HG03378 (cell line): ENCODE results near the gene AKR7A2.

Source experiments
- ATAC-seq: cut with Tn5 transposase; IDR thresholded peaks from one replicate; pipeline ENCODE4 v1.9.1; 2021; ENCODE audit warnings: mild to moderate bottlenecking, moderate library complexity; ENCODE audit not compliant: unreplicated experiment

Gene AKR7A2

DNA sequence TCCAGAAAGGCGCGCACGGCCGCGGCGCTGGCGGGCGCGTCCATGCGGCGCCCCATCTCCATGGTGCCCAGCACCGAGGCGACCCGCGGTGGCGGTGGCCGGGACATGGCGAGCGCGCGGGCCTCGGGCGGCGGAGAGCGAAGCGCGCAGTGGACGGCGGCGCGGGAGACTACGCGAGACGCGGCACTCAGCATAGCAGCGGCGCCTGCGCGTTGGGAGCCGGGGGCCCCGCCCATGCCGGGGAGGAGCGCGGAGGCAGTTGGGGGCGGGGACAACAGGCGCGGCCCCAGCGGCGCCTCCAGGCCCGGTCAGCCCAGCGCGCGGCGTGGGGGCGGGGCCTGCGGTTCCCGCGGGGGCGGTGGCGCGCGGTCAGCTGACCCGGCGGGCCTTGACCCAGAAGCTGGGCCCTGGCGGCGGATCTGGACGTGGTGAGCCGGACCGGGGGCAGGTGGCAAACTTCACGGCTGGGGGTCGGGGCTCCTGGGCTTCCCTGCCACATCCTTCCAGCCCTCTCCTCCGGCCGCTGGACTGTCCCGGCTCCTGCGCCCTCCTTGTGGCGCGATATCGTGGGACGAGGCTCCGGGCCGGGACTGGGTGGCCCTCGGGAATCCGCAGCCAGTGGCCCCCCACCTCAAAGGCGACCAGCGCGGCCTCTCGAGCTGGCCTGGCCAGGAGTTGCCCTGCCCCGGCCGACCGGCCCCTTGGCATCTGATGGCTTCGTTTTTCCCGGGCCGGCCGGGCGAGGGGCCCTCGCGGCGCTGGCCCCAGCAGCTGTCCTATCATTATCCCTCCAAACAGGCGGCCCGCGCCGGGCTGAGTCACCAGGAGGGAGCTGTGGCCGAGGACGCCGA, at the start of gene AKR7A2, which contains the start of gene SLC66A1:
Gene AKR7A2 (minus strand): TSS at position 214 of the 851 bp plus-strand sequence. CDS start 20 bp downstream, at position 194.
Gene SLC66A1 (plus strand): TSS at position 396 of the 851 bp plus-strand sequence. CDS start 5,352 bp downstream, outside the sequence.
- peak; percentile 38 for ATAC-seq

DNA sequence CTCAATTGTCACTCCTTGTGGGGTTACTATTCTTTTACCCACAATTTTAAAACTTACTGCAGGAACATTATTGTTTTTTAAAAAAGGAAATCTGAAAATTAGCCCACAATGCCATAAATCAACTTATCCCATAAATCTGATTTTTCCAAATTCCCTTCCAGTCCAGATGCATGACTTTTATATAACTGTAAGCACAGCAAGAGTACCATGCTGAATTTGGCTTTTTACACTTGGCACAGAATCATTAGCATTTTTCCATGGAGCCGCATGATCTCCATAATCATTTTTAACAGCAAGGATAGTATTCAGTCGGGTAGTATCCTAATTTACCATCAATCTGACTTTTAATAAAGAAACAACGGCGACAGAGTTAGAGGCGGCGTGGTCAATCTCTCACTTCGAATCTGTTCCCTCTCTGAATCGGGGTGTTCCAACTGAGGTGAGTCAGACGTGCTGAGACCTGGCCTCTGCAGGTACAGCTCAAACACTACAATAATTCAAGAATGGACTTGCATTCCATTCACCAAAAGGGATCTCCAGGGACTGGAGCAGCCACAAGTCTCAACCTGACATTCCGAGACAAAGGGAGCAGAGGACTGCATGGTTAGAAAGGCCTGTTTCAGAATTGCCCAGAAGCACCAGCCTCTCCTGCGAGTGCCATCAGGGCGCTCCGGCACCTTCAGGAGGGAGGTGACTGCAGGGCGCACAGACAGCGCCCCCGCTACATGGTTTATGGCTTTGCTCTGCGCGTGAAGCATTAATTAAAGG, 49.1 kb upstream of the AKR7A2 start:
- no peak for ATAC-seq

DNA sequence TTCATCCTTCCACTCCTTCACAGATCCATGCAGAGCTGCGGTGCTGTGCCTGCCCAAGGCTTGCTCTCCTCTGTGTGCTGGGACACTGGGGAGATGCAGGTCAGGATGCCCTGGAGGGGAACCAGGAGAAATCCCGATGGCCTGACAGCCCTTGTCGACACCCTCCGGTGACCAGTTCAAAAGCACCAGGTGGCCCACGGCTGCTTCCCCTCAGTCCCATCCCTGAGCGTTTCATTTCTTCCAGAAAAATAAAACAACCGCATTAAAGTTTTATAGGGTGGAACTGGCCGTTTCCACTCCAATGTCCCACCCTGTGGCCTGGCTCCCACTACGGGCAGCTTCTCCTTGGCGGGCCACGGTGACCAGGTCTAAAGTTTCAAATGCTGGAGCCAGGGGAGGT, 48.5 kb upstream of the AKR7A2 start:
- ATAC-seq, result no peak

DNA sequence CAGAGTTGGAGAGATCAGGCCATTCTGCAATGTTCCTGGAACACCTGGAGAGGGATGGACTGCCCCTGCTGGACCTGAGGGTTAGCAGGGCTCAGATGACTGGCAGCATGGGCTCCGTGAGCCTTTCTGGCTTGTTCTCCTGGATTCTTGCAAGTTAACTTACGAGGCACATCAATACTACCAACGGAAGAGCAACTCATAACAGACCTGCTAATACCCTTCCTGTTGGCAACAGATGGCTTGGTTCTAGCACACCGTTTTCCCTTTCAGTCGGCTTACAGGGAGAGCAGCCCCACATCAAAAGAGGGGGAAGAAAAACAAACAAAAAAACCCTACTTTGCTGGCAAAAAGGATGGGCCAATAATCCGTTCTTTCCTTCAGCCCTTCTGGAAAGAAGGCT, 48.1 kb upstream of the AKR7A2 start:
- ATAC-seq, result no peak

DNA sequence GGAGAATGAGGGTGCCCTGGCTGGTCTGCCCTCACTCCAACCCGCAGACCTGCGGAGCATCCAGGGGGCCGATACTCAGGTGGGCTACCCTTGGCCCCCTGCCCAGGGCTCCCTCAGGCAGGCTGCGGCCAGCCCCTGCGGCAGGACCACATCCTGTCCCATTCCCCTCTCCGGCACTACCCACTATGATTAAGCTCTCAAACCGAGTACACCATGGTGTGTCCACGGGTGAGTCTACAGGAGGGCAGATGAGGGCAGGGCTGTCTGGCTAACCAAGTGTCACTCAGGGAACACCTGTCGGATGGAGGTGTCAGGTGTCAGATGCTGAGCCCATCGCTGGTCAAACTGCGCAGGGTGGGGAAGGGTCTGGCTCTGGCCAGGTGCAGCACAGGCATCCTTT, 47.4 kb upstream of the AKR7A2 start:
- no peak for ATAC-seq

DNA sequence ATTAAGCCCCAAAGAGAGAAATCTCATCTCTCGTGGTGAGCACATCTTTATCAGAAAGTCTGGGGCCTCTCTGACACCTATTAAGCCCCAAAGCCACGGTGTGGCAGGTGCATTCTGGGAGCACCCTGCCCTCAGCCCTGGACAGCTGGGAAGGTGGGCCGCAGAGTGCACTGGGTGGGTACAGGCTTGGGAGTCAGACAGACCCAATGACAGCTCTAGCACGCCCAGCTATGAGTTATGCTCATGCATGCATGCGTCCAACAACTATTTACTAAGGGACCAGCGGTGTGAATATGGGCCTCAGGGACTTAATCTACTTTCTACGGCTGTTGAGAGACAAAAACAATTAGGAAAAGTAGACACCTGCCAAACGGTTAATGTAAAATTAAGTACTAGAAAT, 46.8 kb upstream of the AKR7A2 start:
- no peak for ATAC-seq

DNA sequence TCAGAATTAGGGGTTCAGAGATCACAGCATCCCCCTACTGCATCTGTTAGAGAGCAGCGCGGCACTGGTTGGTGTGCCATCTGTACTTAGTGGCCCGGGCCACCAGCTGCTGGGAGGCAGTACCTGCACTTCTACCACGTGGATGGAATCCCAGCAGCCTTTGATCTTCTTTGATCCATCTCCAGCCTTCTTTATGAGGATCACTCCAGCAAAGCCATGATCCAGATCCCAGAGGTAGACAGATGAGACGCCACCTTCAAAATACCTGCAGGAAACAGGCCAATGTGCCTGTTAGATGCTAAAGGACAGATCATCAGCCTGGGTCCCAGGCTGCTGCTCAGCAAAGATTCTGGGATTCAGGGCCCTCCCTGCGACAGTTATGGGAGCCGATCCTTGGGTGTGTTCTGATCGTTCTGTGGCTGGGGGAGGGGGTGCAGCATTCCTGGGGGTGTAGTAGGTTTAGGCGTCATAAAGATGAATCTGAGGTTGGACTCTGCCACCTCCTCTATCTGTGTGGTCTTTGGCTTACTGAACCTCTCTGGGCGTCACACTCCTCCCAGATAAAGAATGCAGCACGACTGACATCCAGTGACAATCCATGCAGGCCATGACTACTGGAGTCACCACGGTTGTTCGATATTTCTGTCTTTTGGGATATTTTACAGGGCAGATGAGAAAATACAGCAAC, 45.5 kb upstream of the AKR7A2 start:
- ATAC-seq, result no peak

DNA sequence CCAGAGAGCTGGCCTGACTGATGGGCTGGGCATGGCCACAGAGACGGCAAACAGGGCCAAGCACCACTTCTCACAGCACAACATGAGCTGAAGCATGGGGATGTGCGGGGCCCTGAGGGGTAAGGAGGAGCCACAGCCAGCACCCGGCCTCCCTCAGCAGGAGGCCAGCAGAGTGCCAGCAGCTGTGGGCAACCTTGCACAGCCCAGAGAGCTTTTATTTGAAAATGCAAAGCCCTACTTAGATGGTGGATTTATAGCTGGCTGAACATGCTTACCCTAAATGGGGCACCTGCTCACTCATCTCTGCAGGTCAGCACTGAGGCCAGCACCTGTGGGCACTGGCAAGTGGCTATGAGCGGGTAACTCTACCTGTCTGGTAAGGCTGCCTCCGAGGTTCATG, 44.3 kb upstream of the AKR7A2 start:
- ATAC-seq, result no peak

DNA sequence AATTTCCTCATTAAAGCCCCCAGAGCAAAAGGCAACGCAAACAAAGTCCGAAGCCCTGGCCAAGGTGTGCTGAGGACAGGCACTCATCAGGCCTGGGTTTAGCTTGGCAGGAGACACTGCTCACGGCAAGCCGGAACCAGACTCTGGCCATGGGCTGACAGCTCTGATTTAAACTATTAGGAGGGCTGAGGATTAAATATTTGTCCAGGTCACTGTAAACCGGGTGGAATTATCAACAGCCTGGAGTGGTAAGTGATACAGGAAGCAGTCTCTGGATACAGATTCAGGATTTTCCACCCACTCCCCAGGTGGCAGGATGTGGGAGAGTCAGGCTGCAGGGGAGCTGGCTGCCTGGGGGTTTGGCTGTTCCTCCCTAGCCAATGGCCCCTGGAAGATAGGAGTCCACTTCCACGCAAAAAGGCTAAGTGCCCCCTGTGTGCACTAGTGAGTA, 42.6 kb upstream of the AKR7A2 start:
- no peak for ATAC-seq

DNA sequence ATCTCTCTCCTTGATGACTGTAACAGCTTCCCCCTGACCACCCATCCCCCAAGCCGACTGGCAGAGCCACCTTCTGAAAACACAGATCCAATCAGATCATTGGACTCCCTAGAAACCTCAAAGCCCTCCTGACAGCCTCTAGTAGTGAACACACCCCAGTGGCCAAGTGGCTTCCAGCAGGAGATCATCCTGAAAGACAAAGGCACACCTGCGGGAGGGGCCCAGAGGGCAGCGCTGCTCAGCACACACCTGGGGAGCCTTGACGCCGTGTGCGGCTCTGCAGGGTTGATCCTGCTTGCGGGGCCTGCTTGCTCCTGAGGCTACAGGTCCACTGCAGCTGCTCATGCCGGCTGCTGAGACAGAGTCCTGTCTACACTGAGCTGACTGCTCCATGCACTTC, 41.7 kb upstream of the AKR7A2 start:
- no peak for ATAC-seq

DNA sequence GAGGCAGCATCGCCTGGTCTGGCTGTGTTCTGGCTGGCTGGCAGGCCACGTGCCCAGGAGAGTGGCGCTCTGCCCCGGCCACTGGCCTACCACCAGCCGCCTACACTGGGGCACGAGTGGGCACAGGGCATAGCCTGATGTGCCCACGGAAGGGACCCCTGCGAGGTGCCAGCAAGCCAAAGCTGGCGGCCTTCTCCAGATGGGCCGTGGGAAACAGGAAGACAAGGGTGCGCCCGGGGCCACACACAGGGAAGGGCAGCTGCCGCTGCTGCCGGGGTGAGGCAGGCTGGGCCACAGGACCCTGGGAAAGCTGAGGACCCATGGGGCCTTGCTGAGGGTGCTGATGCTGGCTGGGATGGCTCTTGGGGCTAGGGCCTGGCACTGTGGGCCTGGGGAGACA, 40.9 kb upstream of the AKR7A2 start:
- ATAC-seq, result no peak

DNA sequence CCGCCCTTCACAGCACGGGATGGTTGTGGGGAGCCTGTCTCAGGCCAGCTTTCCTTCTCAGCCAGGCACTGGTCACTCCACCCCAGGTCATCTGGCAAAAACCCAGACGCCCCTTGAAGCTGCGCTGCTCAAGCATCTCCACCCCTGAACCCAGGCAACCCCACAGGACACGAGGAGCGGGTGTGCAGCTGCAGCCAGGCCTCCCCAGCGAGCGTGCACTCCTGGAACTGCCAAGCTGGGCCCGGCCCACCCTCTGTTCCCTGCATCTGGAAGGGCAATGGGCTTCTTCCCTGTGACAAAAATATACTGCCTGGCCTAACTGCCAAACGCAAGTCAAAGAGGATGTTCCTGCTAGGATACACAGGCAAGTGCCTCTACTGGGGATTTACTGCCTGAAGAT, 39.9 kb upstream of the AKR7A2 start:
- no peak for ATAC-seq

DNA sequence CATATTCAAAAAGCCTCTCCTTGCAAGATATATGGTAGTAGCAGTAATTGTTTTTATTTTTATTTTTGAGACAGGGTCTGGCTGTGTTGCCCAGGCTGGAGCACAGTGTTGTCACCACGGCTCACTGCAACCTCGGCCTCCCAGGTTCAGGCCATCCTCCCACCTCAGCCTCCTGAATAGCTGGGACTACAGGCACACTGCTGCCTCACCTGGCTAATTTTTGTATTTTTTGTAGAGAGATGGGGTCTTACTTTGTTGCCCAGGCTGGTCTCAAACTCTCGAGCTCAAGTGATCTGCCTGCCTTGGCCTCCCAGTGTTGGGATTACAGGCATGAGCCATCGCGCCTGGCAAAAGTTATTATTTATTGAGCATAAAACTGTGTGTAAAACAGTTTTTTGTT, 38.6 kb upstream of the AKR7A2 start:
- no peak for ATAC-seq

DNA sequence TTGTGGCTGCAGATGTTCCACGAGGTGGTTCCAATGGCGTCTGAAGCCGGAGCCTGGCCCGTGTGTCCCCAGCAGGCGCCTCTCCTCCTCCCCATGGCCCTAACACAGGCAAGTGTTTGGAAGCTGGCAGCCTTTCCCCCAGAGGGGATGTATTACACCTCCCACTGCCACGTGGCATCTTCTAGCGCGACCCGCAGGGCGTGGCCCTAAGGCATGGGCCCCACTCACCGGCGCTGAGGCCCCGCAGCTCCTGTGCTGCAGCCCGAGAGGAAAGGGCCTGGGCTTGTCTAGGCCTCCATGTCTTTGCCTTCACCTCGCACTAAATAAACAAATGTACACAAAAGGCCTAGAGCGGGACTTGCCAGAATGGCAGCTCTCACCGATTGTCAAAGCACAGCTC, 38.1 kb upstream of the AKR7A2 start:
- ATAC-seq, result no peak

DNA sequence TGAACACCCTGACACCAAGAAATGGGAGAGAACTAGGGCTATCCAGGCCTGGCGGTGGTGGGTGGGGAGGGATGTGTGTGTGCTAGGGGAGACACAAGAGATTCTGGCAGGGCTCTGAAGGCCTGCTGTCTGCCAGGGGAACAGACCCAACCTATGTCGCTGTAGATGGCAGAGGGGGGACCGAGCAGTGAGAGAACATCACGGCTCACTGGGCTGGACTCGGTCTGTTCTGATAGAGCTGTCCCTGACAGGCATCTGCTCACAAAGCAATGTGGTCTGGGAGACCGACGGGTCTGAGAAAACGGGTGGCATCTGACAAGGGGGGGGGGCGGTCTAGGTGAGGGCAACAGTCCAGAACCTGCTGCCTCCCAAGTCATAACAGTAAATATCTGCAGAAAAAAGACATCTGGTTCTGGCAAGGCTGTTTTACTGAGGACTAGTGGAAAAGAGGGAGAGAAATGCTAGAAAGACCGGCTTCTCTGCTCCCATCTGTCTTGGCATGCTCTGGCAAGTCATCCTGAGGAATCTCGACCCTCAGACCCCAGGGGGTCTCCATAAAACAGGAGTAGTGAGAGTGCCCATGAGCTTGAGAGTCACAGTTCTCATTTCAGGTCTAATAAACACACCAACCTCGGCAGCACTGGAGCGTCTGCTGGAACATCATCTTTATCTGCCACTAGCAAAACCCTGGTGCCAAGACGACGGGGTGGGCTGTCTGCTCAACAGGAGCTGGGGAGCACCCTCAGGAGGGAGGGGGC, 36.7 kb upstream of the AKR7A2 start:
- no peak for ATAC-seq

DNA sequence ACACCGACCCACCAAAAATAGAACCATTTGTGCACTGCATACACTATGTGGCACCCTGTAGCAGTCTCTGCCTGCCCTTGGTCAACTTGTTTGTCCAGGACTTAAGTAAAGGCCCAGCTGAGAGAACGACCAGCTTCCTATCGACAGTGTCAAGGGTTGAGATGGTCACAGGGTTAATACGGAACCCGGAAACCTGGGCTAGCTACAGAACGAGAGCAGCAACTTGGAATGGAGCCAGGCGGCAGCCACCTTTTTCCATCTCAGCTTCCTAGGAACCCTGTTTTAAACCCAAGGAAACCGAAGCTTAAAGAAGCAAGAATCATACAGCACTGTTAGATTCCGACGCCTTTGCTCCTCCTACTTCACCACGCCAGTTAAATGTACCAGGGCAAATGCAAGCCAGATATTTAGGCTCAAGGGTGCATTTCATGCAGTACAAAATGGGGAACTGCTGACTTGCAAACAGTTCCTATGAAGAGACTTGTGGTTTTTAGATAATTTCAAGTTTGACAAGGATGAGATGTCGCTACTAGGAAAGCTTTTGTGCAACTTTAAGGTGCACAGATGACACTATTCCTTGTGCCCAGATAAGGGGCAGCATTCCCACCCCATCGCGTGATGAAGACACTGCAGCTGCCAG, 35.7 kb upstream of the AKR7A2 start:
- no peak for ATAC-seq

DNA sequence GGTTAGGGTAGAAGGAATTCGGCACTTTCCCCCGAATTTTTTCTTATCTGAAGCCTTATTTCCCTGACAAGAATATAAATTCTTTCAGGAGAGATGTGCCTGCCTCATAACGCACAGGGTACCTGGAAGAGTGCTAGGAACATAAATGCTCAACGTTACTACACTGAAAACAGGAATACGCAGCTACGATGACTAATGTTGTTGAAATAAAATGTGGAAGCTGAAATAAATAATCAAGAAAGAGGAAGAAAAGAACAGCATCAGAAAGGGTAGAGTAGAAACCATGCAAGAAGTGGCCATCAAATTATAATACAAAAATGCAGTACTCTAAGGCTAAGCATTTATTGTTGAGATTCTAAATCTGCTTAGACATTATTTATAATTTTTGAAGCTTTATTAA, 34.1 kb upstream of the AKR7A2 start:
- ATAC-seq, result no peak

DNA sequence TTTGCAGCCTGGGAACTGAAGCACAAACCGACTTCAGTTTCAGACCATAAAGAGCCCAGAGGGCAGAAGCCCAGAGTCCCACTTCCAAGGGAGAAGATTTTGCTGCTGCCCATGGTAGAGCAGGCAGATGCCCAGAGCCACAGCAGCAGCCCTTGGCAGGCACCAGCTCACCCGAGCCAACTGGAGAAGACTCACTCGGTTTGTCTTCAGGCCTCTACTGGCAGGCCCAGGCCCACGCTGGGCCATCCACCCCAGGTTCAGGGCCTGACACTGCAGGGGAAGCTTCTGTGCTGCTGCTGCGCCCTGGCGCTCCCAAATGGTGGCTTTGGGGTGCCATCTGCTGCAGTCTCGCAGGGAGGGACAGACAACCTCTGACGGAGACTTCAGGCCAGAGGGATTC, 33.4 kb upstream of the AKR7A2 start:
- ATAC-seq, result no peak

DNA sequence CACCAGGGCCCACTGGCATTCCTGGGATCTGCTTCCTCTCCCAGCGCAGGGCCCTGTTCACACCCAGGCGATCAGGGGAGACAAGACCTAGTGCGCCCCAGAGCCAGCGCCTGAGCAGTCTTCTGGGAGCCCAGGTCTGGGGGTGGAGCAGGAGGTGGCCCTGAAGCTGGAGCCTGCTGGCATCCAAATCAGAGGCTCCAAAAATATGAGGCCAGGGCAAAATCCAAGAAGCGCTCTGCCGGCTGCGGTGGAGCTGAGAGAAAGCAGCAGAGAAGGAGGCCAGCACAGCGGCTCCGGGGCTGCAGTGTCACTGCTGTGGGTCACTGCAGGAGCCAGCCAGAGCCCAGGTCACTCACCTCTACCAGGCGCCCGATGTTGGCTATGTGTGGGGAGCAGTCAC, 32.9 kb upstream of the AKR7A2 start:
- ATAC-seq, result no peak

DNA sequence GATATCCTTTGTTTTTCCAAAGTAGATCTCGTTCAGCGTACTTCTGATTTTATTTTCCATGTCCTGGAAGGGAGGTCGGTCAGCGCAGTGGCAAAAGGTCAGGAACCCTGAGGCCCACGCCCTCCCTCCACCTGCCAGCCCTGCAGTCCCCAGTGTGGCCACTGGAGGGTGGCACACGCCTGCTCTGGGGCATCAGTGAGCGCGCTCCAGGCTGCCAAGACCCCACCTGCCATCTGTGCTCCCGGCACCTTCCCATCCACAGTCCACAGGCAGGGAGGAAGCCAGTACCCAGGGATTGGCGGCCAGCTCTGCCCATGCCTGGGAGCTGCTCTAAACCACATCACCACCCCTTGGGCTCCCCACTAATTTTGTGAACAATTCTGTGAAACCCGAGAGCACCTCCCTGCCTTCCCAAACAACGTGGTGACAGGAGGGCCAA, 32.4 kb upstream of the AKR7A2 start:
- ATAC-seq, result no peak
